Tibial artery (tissue), 4 donors: ENCODE measurements around the gene MRPS18C.

Experiments used
- DNase-seq, 2 donors: peaks; one replicate each; pipeline ENCODE4 v3.0.0-alpha.2; 2019
- H3K27ac ChIP-seq, 2 donors: fragments of 200-600 bp; sonication (generic) in 1 of 2; 1 replicate in 1 of 2; 2 replicates in 1 of 2; pipeline ENCODE4 v1.5.1; 2018 to 2019; ENCODE audit warnings: mild to moderate bottlenecking in 1 of 2
- H3K27me3 ChIP-seq, 2 donors: fragments of 200-600 bp; sonication (generic) in 1 of 2; one replicate each; pipeline versions ENCODE4 v1.5.1 to v1.6.0; 2016 to 2019
- H3K36me3 ChIP-seq, 3 donors: fragments of 200-600 bp; sonication (generic) in 2 of 3; one replicate each; pipeline ENCODE4 v1.5.1; 2016 to 2019; ENCODE audit warnings: mild to moderate bottlenecking in 2 of 3
- H3K4me1 ChIP-seq, 4 donors: fragments of 200-600 bp; sonication (generic) in 2 of 4; 1 replicate in 3 of 4; 2 replicates in 1 of 4; pipeline ENCODE4 v1.5.1; 2016 to 2019
- H3K4me3 ChIP-seq, 2 donors: fragments of 200-600 bp; sonication (generic) in 1 of 2; 1 replicate in 1 of 2; 2 replicates in 1 of 2; pipeline ENCODE4 v1.5.1; 2018 to 2019; ENCODE audit warnings: mild to moderate bottlenecking in 2 of 2
- H3K9me3 ChIP-seq, 3 donors: fragments of 200-600 bp; sonication (generic) in 1 of 3; one replicate each; pipeline ENCODE4 v1.5.1; 2016 to 2019
- CTCF ChIP-seq, 2 experiments: fragments of 200-600 bp in 1 of 2; fragments of 450-650 bp in 1 of 2; IDR thresholded peaks; one replicate each; pipeline ENCODE4 v1.5.1; 2017 to 2019; ENCODE audit warnings: antibody characterized with exemption in 2 of 2, mild to moderate bottlenecking in 1 of 2, moderate library complexity in 1 of 2
- intact Hi-C: fragments of 100-400 bp; cut with DNase I; formaldehyde crosslinking; loops from one replicate; pipeline ENCODE4 v1.15.0; 2023; ENCODE audit warnings: low total_unique reads

The MRPS18C gene

GRCh38 chr4:83449009-83449408 is 6.8 kb upstream of the MRPS18C start:
- Histone ChIP-seq H3K4me3 (no peak overlapping the region), H3K9me3 (no peaks in the 10 kb centered on the region), H3K27me3 (no peaks in the 10 kb centered on the region), H3K27ac (no peak overlapping the region), H3K4me1 (peaks cover 0 to 5% (median 4%) of the 10 kb centered on the region in 4 donors), H3K36me3 (peaks cover 21 to 39% (median 38%) of the 10 kb centered on the region in 3 donors)
- intact Hi-C loops: no loop called here
- no peak for TF ChIP-seq CTCF (IDR thresholded peaks at IDR 0.05)
- no peak for DNase-seq

- H3K36me3 ChIP-seq: peaks cover 7 to 30% (median 15%) of the 10 kb centered on the region in 3 donors
- no peaks in the 10 kb centered on the region for H3K27me3 ChIP-seq
- intact Hi-C loops: loop anchor here (2.0 to 10.0 kb wide), 3 partner anchors 30 to 440 kb away; partner anchors contain the start of genes ABRAXAS1, COQ2 and LIN54
- H3K9me3 ChIP-seq: no peaks in the 10 kb centered on the region
- H3K27ac ChIP-seq: peak overlapping the region; percentile 95 to 98
- DNase-seq: no peak
- no peak for TF ChIP-seq CTCF (IDR thresholded peaks at IDR 0.05)
- peaks cover 0 to 29% (median 26%) of the 10 kb centered on the region in 4 donors for H3K4me1 ChIP-seq
- H3K4me3 ChIP-seq: peak overlapping the region; percentile 75 to 91
Observed at GRCh38 chr4:83454686-83455085, 1.2 kb upstream of the MRPS18C start.

- no peak for DNase-seq
- Histone ChIP-seq H3K4me3 (peak overlapping the region; percentile 75 to 91), H3K27ac (peak overlapping the region; percentile 95 to 98), H3K4me1 (peaks cover 0 to 29% (median 26%) of the 10 kb centered on the region in 4 donors), H3K36me3 (peaks cover 16 to 43% (median 29%) of the 10 kb centered on the region in 3 donors), H3K9me3 (no peaks in the 10 kb centered on the region), H3K27me3 (no peaks in the 10 kb centered on the region)
- no peak for TF ChIP-seq CTCF (IDR thresholded peaks at IDR 0.05)
- intact Hi-C loops: loop anchor here (10.0 kb wide), 2 partner anchors 171 to 441 kb away; partner anchors contain the start of genes COQ2 and LIN54
Observed at GRCh38 chr4:83456184-83456501, 285 bp downstream of the MRPS18C start.

GRCh38 chr4:83473423-83473822 is 17.6 kb downstream of the MRPS18C start:
- intact Hi-C loops: no loop called here
- H3K9me3 ChIP-seq: no peaks in the 10 kb centered on the region
- TF ChIP-seq CTCF (IDR thresholded peaks at IDR 0.05): no peak
- no peak overlapping the region for H3K27ac ChIP-seq
- peaks cover 14 to 25% (median 19%) of the 10 kb centered on the region in 3 donors for H3K36me3 ChIP-seq
- no peaks in the 10 kb centered on the region for H3K4me1 ChIP-seq
- no peak overlapping the region for H3K4me3 ChIP-seq
- H3K27me3 ChIP-seq: no peaks in the 10 kb centered on the region
- DNase-seq: no peak

GRCh38 chr4:83473966-83474365 is 18.1 kb downstream of the MRPS18C start:
- Histone ChIP-seq H3K36me3 (peaks cover 14 to 21% (median 15%) of the 10 kb centered on the region in 3 donors), H3K4me1 (no peaks in the 10 kb centered on the region), H3K4me3 (no peak overlapping the region), H3K9me3 (no peaks in the 10 kb centered on the region), H3K27ac (no peak overlapping the region), H3K27me3 (no peaks in the 10 kb centered on the region)
- intact Hi-C loops: no loop called here
- DNase-seq: no peak
- TF ChIP-seq CTCF (IDR thresholded peaks at IDR 0.05): no peak
